Superior temporal gyrus (tissue), 1 donor: ENCODE data around the gene ANXA4.
A peak's percentile ranks its signal among the peaks of the same experiment; 100 is the strongest.

Experiments used
- DNase-seq: peaks from one replicate; pipeline ENCODE4 v3.0.0-alpha.2; 2016; ENCODE audit errors: extremely low spot score

The ANXA4 gene

GRCh38 chr2:69741575-69742321 lies at the start of gene ANXA4:
TSS of gene ANXA4 (plus strand) at chr2:69742134. CDS start at chr2:69781566, 39,432 bp downstream.
- DNase-seq = no peak

- no peak for DNase-seq
Observed at GRCh38 chr2:69692424-69692823, 49.5 kb upstream of the ANXA4 start.

GRCh38 chr2:69693059-69693774 lies 48.7 kb upstream of the ANXA4 start:
- DNase-seq = no peak

DNA sequence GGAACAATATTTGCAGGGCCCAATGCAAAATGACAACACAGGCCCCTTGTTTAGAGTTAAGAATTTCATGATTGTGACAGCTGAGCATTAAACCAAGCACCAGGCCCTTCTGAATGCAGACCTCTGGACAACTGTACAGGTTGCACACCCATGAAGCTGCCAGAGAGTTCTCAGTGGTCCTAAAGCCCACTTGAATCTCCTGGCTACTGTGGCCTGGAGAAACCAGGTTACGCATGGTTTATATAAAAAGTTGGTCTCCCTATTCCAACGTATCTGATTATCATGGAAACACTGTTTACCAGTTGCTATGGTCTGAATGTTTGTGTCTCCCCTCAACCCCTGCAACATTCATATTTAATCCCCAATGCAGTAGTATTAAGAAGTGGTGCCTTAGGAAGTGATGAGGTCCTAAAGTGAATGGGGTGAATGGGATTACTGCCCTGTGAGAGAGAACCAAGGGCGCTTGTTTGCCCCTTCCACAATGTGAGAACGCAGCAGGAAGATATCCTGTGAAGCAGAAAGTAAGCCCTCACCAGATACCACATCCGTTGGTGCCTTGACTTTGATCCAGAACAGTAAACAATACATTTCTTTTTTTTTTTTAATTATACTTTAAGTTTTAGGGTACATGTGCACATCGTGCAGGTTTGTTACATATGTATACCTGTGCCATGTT lies 48.0 kb upstream of the ANXA4 start:
- DNase-seq = no peak

- DNase-seq = peak; percentile 32
Observed at GRCh38 chr2:69694894-69695849, 46.8 kb upstream of the ANXA4 start.

DNA sequence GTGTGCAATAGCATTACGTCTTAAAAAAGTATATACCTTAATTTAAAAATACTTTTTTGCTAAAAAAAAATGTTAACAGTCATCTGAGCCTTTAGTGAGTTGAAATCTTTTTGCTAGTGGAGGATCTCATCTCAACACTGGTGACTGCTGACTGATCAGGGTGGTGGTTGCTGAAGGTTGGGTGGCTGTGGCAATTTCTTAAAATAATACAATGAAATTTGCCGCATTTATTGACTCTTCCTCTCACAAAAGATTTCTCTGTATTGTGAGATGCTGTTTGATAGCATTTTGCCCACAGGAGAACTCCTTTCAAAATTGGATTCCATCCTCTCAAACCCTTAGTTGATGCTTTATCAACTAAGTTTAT lies 46.1 kb upstream of the ANXA4 start:
- no peak for DNase-seq

GRCh38 chr2:69700381-69700780 lies 41.6 kb upstream of the ANXA4 start:
- no peak for DNase-seq

DNA sequence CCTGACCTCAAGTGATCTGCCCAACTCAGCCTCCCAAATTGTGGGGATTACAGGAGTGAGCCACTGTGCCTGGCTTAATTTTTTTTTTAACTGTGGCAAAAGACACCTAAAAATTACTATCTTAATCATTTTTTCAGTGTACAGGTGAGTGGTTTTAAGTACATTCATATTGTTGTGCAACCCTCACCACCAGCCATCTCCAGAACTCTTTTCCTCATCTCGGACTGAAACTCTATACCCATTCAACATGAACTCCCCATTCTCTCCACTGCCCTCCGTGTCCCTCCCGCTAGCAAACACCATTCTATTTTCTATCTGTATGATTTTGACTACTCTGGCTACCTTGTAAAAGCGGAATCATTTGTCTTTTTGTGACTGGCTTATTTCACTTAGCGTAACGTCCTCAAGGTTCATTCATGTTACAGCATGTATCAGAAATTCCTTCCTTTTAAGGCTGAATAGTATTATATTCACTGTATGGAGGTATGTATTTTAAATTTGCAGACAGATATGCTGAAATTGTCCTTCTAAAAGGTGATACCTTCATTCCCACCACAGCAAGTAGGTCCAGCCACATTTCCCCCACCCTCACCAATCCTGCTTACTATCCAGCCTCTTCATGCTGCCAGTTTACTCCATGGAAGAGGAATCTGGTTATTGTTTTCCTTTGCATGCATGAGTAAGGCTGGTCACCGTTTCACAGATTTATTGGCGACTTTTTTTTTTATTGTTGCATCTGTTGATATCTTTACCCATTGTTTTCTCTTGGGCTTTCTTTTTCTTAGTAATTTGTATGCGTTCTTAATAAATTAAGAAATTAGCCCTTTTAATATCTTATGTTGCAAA lies 40.6 kb upstream of the ANXA4 start:
- no peak for DNase-seq

GRCh38 chr2:69703189-69703588 lies 38.7 kb upstream of the ANXA4 start:
- DNase-seq = no peak

- DNase-seq = no peak
Observed at GRCh38 chr2:69704446-69704845, 37.5 kb upstream of the ANXA4 start.

- peak; percentile 40 for DNase-seq
Observed at GRCh38 chr2:69709290-69709689, 32.6 kb upstream of the ANXA4 start.

DNA sequence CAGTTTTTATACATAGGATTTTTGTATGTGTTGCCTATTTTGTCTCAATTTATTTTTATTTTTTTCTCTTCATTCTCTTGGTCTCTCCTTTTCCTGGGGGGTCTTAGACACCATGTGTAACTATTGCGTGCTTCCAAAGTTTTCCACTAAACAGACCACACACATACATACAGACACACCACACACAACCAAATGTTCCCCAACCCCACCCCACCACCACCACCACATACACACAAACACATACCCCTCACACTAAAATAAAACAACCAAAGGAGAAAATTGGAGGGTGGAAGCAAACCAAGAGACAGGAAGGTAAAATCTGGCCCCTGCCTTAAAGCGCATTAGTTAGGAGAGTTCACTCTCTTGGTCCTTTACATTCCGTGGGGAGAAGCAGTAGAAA lies 30.0 kb upstream of the ANXA4 start:
- no peak for DNase-seq

DNA sequence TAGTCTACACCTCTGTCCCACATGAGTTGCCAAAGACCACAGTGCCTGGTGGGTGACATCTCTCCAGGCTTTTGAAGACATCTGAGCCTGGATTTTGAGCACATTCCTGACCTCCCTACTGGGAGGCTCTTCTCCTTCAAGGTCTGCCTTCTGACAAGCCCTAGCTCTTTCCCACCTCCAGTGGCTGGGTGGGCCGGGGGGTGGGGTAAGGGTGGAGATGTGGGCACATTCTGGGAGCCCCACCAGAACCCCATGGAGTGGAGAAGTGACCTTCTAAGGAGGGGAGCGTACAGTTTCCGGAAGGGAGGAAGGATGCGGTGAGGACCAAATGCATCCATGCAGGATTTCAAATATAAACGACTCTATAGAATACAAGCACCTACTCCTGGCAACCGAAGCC lies 27.9 kb upstream of the ANXA4 start:
- DNase-seq = no peak

GRCh38 chr2:69714539-69715220 lies 27.3 kb upstream of the ANXA4 start:
- DNase-seq = peak; percentile 91

DNA sequence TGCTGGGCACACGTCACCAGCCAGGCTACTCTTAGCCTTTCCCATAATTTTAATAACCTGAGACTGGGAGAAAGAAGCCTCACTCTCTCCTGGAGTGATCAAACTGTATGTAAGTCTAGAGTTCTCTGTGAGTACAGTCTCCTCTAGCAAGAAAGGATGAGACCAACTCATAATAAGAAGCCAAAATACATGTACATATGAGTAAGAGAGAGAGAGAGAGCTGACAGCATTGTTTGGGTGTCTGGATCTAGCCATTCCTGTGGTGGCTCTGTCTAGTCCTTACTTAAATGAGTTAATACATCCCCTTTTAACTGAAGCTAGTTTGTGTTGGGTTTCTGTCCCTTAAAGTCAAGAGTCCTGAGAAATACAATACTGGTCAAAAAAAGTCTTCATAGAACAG lies 26.0 kb upstream of the ANXA4 start:
- DNase-seq = no peak

DNA sequence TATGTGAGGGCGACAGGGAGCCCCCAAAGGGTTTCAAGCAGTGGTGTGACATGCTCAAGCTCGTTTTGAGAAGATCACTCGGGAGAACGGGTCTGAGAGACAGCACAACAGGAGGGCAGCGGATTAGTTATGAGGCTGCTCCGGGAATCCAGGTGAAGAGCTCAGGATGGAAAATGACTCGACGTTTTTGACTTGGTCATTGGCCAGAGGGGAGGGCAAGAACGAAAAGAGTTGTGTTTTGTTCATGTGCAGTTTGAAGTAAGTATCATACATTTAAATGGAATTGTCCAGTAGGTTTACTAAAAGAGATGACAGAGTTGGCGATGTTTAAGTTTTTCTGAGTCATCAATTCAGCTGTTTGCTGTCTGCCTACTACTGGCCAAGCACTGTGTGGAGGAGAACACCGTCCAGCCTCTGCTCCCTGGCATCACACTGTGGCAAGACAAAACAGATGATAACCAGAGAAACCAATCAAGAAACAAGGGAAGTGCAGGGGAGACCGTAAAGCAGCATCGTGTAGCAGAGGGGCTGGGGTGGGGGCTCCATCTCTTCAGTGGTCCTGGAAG lies 25.3 kb upstream of the ANXA4 start:
- no peak for DNase-seq

DNA sequence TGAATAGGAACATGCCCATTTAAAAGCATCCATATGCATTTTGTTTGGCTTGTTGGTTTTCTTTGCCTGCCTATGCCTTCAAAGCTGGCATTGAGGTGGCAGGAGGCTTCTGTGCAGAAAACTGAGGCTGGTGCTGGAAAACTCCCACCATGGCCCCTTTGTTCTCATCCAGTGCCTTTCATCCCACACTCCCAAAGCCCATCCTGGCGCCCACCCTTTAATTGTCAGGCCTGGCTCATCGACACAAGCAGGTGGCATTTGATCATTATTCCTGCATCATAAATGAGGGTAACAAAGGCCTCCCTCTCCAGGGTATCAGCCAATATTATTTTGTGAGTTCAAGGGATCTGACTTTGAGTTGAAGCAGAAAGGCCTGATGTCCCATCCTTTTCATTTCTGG lies 24.7 kb upstream of the ANXA4 start:
- DNase-seq = no peak

GRCh38 chr2:69717861-69718273 lies 24.1 kb upstream of the ANXA4 start:
- no peak for DNase-seq

DNA sequence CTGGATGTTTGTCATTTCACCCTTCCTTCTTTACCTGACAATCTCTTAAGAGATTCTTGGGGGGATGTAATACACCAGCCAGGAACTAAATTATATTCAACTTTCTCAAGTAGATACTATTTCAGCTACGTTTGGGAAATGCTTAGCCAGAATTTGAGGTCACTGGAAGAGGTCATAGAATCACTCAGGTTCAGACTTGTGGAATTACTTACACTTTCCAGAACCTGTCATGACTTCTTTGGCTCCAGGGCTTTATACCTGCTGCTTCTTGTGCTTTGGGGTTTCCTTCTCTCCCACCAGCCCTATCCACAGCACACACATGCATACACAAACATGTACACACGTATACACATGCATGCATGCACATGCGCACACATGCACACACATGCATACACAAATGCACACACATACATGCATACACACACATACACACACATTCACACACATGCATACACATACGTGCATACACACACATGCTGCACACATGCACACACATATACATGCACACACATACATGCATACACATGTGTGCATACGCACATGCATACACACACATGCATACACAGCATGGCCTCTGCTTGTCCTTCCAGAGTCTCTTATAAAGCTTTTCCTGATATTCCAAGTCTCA lies 23.5 kb upstream of the ANXA4 start:
- DNase-seq = no peak
